HG03066 (cell line): ENCODE results near the gene CNKSR3.
"Not testable (repeated sequence)": the region's sequence is repeated elsewhere in the genome, so short reads cannot be mapped to it uniquely, and the experiment has no call there.

Experiments
- ATAC-seq: cut with Tn5 transposase; IDR thresholded peaks from one replicate; pipeline ENCODE4 v1.9.1; 2021; ENCODE audit warnings: low read depth; ENCODE audit not compliant: unreplicated experiment

Gene CNKSR3

DNA sequence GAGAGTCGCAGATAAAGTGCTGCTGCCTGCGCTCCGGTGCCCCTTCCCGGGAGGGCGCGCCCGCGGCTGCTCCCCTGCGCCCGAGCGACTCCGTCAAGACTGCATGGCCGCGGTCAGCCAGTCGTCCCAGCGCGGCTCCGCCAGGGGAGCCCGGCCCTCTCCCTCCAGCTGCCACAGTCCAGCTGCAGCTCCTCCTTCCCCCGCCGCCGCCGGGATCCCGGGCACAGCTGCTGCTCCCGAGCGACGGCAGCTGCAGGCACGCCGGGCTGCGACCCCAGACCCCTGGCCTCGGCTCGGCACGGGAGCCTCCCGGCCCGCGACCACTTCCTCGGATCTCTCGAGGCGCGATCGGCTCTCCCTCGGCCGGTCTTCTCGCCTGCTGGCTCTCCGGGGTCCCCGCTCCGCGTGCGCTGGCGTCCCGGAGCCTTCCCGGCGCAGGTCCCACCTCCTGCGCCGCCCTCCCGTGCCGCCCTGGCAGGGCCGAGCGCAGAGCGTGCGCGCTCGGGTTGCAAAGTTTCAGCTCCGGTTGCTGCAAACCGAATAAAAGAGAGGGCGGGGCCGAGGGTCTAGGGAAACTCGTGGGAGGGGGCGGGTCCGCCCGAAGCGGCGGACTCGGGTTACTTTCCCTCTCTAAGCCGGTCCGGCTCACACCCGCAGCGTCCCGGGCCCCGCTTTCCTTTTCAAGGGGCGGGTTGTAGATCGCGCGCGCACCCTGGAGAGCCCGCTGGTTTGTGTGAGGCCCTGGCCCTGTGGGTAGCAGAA lies at the start of gene CNKSR3:
Gene CNKSR3 (minus strand): TSS at position 542 of the 762 bp plus-strand sequence. CDS start 571 bp downstream, outside the sequence.
- peak; percentile 65 for ATAC-seq

DNA sequence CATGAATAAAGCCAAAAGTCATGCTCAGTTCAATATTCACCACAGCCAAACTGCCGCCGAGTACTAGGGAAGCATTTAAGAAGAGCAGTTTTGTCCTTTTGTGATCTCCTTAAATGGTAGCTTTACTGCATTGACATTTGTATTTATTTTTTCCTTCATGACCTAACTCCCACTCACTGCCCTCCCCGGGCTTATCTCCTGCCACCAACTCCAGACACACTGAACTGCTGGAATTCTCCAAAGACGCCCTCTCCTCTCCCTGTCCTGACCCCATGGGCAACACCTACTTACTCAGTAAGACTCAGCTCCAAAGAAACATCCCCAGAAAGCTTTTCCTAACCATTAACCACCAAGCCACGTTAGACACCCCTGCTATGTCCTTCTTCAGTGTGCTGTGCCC lies 48.5 kb upstream of the CNKSR3 start:
- ATAC-seq = no peak

DNA sequence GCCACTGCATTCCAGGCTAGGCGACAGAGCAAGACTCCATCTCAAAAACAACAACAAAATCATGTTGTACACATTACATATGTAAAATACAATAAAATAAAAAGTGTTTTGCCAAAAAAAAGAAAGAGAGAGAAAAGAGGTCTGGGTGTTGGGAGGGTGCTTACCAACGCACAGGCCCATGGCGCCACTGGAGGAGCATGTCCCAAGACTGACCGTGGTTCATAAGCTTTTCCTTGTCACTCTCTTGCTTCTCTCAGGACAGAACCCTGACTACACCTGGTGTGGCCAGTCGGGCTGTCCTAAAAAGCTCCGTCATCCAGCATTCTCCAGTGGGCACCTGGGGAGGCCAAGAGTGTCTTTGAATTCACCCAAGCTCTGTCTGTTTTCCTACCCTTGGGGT lies 48.0 kb upstream of the CNKSR3 start:
- ATAC-seq = no peak

DNA sequence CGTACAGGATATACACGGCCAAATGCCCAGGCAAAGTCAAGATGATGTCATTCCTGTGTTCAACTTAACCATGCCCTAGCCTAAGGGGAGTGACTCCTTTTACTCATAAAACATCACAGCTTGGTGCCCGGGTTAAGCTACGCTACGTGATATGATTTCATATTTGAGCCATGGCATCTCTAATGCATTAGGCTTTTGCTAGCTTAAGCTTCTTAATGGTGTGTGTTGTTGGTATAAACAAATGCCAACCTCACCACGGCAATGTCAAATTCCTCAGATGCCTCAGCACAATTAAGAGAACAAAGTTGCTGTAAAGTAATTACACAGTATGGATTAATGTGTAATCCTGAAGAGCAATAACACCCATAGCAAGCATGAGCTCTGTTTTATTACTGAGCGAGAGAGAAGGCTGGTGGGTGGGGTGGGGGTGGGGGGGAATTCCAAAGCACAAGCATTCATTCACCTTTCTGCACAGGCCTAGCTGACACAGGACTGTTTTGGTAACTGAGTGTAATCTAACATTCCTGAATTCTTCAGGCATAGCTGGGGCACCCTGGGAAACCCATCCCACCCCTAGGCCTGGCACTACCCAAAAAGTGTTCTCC lies 44.7 kb upstream of the CNKSR3 start:
- ATAC-seq = no peak

DNA sequence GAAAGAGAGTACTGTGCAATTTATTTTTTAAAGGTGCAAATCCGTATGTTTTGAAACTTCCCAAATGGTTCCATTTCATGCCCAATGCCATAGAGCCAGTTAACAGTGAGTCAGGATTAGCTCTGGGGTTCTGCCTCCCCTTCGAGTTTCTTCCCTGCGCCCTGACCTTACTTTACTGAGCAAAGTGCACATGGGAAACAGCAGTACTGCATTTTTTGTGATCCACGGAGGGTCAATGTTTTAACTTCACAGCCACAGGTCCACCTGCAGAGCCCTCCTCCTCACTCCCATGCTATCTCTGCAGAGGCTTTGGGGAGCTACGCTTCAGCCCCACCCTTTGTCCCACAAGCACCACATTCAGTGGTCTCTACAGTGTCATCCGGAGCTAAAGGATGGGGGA lies 44.0 kb upstream of the CNKSR3 start:
- ATAC-seq = no peak

DNA sequence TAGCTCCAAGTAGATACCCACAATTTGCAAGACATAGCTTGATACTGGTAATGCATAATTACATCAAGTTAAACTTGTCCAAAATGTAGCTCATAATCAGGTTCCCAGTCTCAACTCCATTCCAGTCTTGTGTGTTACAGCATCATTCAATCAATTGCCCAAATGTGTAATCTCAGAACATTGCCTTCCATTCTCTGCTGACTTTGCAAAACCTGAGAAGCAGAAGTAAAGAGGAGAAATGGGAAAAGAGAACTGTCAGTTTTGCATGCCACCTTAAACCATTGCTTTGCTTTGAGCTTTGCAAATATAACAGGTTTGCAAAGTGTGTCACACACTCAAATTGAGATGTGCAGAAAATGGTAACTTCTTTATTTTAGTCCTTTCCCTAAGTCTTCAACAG lies 40.3 kb upstream of the CNKSR3 start:
- ATAC-seq = no peak

DNA sequence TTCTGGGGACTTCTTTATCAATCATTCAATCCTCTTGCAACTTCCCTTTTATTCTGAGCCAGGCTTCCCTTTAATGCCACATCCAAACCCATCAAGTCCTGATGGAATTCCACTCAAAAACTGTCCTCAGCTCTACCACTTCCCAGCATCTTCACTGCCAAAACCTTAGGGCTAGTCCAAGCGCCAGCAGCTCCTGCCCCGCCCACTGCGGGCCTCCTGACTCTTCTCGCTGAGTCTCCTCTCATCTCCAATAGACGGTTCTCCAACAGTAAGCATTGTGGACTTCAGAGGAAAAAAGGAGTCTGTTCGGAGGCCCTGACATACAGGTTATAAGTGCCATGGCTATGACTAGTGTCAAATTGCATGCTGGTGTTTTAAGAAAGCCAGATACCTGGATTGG lies 38.7 kb upstream of the CNKSR3 start:
- no peak for ATAC-seq

DNA sequence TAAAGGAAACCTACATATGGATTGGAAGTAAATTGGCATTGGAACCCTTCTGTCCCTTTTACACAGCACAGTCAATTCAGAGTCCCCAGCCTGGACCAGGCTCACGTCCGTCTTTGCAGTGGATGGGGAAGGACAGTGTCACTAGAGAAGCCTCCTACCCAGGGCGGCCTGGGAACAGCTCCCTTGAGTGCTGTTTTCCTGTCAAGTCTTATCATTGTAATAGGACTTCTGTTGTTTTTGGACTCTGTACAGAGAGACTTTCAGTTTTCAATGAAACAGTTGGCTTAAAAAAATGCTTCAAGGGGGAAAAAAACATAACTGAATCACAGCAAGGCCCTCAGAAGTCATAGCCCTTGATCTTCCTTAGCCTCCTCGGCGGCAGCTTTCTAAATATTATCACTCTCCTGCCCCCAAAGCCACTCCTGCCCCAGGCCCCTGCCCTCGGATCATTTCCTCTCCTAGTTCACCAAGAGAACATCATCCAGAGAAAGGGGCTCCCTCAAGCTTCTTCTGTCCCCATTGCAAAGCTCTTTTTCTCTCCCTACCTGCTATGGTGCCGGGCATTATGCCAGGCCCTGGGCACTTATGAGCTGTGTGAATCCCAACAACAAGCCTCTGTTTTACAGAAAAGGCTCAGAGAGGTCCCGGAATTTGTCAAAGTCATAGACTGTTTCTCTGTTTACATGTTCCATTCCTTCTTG lies 37.8 kb upstream of the CNKSR3 start:
- no peak for ATAC-seq

DNA sequence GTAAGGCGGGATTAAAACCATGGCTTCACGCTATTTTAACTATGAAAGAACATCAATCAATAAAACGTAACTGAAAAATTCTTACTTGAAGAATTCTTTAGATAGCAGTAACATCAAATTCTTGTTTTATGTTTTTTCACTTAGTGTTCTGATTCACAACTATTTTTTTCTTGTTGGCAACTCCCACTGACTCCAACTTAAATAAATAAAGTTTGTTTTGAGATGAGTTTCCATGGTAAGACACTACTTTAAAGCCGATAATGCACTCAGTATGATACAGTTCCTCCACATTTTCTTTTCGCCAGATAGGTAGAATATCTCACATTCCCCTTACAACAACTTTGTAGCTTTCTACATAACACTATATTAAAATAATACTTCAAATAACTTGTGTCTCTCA lies 33.1 kb upstream of the CNKSR3 start:
- no peak for ATAC-seq

DNA sequence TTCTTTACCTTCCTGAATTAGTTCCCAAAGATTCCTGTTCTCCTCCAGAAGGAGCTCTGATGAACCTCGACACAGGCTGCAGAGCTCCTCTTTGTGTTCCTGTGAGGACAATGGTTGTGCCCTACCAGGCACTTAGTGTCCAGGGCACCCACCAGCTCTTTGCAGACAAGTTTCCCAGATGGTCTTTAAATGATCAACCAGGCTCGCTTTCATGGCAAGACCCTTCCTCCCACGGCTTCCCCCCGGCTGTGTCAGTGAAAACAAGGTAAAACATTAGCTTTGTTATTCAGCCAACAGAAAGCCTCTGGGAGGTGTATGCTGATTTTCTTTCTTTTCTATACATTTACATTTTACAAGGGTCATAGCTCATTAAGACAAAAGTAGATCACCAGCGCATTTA lies 32.3 kb upstream of the CNKSR3 start:
- no peak for ATAC-seq

DNA sequence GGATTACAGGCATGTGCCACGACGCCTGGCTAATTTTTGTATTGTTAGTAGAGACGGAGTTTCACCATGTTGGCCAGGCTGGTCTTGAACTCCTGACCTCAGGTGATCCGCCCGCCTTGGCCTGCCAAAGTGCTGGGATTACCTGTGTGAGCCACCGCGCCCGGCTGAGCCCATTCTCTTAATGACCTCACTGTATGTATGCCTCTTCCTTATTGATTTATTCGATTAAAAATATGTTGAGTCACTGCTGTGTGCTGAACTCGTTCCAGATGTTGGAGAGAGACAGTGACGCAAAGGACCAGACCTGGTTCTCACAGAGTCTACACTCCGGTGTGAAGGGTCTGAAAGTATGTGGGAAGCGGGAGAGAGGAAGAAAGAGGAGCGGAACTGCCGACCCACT lies 31.4 kb upstream of the CNKSR3 start:
- ATAC-seq = not testable (repeated sequence)

DNA sequence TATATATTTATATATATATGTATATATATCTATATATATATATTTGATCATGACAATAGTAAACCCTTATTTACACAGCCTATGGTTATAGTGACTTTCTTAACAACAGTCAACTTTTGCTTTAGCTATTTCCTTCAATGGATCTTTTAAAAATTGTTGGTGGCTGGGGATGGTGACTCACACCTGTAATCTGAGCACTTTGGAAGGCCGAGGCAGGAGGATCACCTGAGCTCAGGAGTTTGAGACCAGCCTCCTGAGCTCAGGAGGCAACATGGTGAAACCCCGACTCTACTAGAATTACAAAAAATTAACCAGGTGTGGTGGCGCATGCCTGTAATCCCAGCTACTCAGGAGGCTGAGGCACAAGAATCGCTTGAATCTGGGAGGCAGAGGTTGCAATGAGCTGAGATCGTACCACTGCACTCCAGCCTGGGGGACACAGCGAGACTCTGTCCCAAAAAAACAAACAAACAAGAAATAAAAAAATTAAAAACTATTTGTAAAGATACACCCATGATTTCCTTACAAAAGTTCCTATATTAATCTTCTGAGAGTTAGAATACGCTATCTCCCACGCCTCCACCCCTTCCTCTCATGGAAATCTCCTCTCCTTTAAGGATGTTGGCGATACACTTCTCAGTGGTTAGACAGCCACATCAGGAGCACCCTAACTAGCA lies 29.2 kb upstream of the CNKSR3 start:
- no peak for ATAC-seq

DNA sequence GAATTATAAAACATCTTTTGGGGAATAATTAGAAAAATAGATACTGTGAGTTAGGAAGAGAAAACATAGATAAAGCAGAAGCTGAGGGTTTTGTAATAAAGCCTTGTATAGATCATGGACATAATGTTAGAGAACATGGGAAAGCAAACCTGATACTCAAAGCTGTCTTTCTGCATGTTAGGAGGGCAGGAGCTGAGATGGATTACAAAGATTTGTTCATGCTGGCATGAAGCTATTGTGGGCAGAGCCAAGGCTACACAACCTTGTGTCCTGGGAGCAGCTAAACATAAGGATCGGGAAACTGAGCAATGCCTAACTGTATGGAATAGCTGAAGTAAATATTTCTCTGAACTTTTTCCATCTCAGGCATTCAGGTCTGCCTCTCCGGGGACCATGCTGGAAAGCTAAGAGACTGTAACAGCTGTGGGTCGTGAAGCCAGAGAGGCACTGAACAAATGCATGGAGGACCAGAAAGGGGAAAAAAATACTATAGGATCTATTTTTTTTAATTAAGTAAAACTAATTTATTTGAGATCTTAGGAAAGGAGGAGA lies 28.2 kb upstream of the CNKSR3 start:
- no peak for ATAC-seq

DNA sequence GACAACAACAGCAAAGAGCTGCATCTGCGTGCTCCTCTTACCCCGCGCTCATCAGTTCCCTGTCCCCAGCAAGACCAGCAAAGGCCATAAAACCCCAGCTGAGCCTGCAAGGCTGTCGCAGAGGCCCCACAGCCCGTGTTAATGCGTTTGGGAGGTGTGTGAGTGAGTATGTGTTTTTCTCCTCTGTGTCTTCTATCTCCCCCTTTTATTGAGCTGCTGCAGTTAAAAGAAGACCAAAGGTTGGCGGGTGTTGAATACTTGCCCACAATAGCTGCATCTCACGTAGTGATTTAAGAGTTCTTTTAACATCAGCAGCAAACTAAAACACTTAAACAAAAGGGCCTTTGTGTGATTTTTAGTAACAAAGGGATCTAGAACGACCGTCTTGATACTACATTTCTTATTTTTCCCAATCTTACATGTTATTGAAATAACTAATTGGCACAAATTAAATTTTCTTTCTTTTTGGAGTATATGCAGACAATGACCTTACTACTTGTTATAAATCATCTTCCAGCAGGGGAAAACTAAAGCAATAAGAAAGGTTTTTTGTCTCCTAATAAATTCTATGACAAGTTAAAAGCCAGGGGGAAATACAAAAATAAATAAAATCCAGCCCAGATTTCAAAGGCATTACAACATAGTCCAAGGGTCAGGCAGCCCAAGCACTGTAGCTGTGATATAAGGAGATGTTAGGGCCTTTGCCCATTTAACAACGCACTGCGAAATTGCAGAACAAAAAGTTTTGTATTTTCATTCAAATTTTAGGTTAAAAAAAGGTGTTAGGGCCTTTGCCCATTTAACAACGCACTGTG lies 27.2 kb upstream of the CNKSR3 start:
- ATAC-seq = no peak

DNA sequence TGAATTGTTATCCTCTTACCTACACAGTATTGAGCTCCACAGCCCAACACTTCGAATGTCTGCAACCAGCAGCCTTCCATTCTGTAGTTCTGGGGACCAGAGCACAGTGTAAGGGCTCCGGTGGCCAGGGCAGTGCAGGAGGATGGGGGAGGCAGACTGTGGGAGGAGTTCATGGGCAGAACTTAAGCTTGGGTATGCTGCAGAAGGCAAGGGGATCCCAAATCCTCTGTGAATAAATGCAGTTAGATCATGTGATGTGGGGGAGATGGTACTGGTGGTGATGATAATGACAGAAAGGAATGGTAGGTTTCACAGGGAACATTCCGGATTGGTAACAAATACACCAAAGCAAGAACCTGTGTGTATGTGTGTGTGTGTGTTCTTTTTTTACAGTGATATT lies 26.5 kb upstream of the CNKSR3 start:
- ATAC-seq = no peak

DNA sequence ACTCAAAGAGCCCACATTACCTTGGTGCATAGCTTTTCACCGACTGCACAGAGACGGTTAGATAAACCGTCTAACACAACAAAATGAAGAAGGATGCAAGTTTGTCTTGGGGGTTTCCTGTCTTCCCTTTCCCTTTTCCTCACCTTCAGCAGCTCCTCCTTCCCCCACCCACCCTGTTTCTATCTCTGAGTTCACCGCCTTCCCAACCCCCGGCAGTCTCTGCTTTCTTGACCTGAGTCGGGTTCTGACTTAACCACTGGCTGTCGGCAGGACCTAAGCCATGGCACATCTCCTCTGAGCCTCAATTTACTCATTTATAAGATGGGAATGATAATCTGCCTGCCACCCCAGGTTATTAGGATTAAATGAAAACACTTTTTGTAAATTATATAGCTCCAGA lies 25.8 kb upstream of the CNKSR3 start:
- ATAC-seq = no peak

DNA sequence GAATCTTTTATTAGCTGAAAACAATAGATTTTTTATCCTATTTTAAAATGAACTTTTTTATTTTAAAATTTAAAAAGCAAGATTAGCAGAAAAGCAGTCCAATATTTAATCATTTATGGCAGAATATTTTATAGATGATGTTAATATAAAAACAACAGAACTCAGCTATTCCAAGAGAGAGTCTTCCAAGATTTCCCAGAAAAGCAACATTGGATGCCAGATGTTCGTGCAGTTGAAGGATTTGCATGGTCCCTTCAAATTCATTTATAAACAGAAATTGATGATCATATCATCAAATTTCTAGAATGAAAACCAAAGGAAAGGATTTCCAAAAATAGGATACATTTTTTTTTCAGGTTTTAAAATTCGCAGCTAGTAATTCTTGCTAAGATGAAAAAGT lies 25.4 kb upstream of the CNKSR3 start:
- no peak for ATAC-seq

DNA sequence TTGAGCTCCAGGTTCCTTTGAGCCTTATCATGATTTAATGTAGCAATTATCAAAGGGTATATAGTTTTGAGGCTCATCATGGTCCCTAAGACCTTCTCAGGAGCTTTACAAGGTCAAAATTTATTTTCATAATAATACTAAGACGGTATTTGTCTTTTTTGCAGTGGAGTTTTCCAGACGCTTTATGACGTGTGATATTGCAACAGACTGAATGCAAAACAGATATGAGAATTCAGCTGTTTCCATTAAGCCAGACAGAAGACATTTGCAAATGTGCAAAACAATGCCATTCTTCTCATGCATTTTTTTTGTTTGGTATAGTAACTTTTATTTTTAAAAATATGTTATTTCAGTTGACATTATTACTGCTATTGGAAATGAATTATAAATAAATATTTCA lies 24.7 kb upstream of the CNKSR3 start:
- no peak for ATAC-seq

DNA sequence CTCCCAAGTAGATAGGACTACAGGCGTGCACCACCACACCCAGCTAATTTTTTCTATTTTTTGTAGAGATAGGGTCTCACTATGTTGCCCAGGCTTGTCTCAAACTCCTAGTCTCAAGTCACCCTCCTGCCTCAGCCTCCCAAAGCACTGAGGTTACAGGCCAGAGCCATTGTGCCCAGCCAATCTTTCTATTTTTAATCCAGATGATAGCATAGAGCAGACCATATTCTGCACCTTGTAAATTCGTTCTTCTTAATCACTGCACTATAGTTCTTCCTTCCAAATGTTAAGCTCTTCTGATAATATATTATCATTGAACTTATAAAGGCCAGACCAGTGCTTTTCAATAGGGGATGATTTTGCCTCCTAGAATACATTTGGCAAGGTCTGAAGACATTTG lies 24.0 kb upstream of the CNKSR3 start:
- no peak for ATAC-seq

DNA sequence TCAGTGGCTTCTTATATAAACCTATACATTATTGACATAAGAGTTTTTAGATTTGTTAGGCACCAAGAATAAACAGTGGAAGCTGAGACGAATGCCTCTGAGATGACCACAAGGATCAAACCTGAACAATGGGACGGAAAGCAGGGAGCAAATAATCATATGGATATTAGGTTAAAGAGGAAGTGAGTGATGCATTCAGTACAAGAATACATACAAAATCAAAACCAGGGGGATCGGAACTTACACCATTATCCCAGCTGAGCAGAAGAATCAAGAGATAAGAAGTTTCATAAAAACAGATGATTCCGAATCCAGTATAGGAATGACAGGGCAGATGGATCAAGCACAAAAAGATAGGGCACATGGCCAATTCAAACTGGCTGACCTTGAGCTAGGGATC lies 21.9 kb upstream of the CNKSR3 start:
- ATAC-seq = no peak
